ENCODE results near the gene TOR1AIP1. TPM values are rescaled to one million over a fixed set of nuclear protein-coding genes. Genes with fewer than 3 reads are reported as not detected.

The TOR1AIP1 gene
- total and polyA plus RNA-seq, 2 donors = 85.9 to 104 TPM

GRCh38 chr1:179910934-179911333, 28.8 kb downstream of the TOR1AIP1 start:
- H3K4me1 ChIP-seq (ENCODE audit: insufficient read depth) = no peaks in the 10 kb centered on the region
- no peak for DNase-seq (ENCODE audit: extremely low spot score)
- H3K27ac ChIP-seq (ENCODE audit: low read depth) = no peak overlapping the region
- peaks cover 1% of the 10 kb centered on the region for H3K36me3 ChIP-seq (ENCODE audit: insufficient read depth)
- no peak overlapping the region for H3K4me3 ChIP-seq (ENCODE audit: low read depth, low read length)
- WGBS = 75% methylated on average over 1 of the region's 1 CpG

- no peak for DNase-seq (ENCODE audit: extremely low spot score)
- Histone ChIP-seq H3K4me1 (ENCODE audit: insufficient read depth) (no peaks in the 10 kb centered on the region), H3K4me3 (ENCODE audit: low read depth, low read length) (no peak overlapping the region), H3K36me3 (ENCODE audit: insufficient read depth) (peaks cover 1% of the 10 kb centered on the region), H3K27ac (ENCODE audit: low read depth) (no peak overlapping the region)
- 95% methylated on average over 3 of the region's 3 CpGs for WGBS
Observed at GRCh38 chr1:179911812-179912211, 29.7 kb downstream of the TOR1AIP1 start.

- H3K4me3 ChIP-seq (ENCODE audit: low read depth, low read length) = no peak overlapping the region
- 84% methylated on average over 10 of the region's 10 CpGs for WGBS
- peaks cover 5% of the 10 kb centered on the region for H3K36me3 ChIP-seq (ENCODE audit: insufficient read depth)
- no peaks in the 10 kb centered on the region for H3K4me1 ChIP-seq (ENCODE audit: insufficient read depth)
- H3K27ac ChIP-seq (ENCODE audit: low read depth) = no peak overlapping the region
- DNase-seq (ENCODE audit: extremely low spot score) = no peak
Observed at GRCh38 chr1:179917601-179918429, 35.7 kb downstream of the TOR1AIP1 start.

GRCh38 chr1:179921472-179921871, 39.4 kb downstream of the TOR1AIP1 start:
- Histone ChIP-seq H3K27ac (ENCODE audit: low read depth) (no peak overlapping the region), H3K4me1 (ENCODE audit: insufficient read depth) (no peaks in the 10 kb centered on the region), H3K36me3 (ENCODE audit: insufficient read depth) (peaks cover 5% of the 10 kb centered on the region), H3K4me3 (ENCODE audit: low read depth, low read length) (no peak overlapping the region)
- WGBS = 87% methylated on average over 1 of the region's 1 CpG
- DNase-seq (ENCODE audit: extremely low spot score) = no peak

GRCh38 chr1:179921981-179922872, 40.1 kb downstream of the TOR1AIP1 start:
- DNase-seq (ENCODE audit: extremely low spot score) = no peak
- H3K4me3 ChIP-seq (ENCODE audit: low read depth, low read length) = no peak overlapping the region
- H3K36me3 ChIP-seq (ENCODE audit: insufficient read depth) = peaks cover 5% of the 10 kb centered on the region
- WGBS = 69% methylated on average over 8 of the region's 8 CpGs
- H3K27ac ChIP-seq (ENCODE audit: low read depth) = no peak overlapping the region
- H3K4me1 ChIP-seq (ENCODE audit: insufficient read depth) = no peaks in the 10 kb centered on the region

- H3K27ac ChIP-seq (ENCODE audit: low read depth) = no peak overlapping the region
- no peak for DNase-seq (ENCODE audit: extremely low spot score)
- H3K4me3 ChIP-seq (ENCODE audit: low read depth, low read length) = no peak overlapping the region
- no peaks in the 10 kb centered on the region for H3K4me1 ChIP-seq (ENCODE audit: insufficient read depth)
- H3K36me3 ChIP-seq (ENCODE audit: insufficient read depth) = no peaks in the 10 kb centered on the region
Observed at GRCh38 chr1:179923029-179923428, 40.9 kb downstream of the TOR1AIP1 start.

- H3K4me1 ChIP-seq (ENCODE audit: insufficient read depth) = no peaks in the 10 kb centered on the region
- no peak overlapping the region for H3K4me3 ChIP-seq (ENCODE audit: low read depth, low read length)
- WGBS = 92% methylated on average over 1 of the region's 1 CpG
- no peaks in the 10 kb centered on the region for H3K36me3 ChIP-seq (ENCODE audit: insufficient read depth)
- DNase-seq (ENCODE audit: extremely low spot score) = no peak
- H3K27ac ChIP-seq (ENCODE audit: low read depth) = no peak overlapping the region
Observed at GRCh38 chr1:179924268-179924667, 42.2 kb downstream of the TOR1AIP1 start.

- H3K4me3 ChIP-seq (ENCODE audit: low read depth, low read length) = no peak overlapping the region
- no peak overlapping the region for H3K27ac ChIP-seq (ENCODE audit: low read depth)
- H3K36me3 ChIP-seq (ENCODE audit: insufficient read depth) = no peaks in the 10 kb centered on the region
- DNase-seq (ENCODE audit: extremely low spot score) = no peak
- WGBS = 88% methylated on average over 5 of the region's 5 CpGs
- no peaks in the 10 kb centered on the region for H3K4me1 ChIP-seq (ENCODE audit: insufficient read depth)
Observed at GRCh38 chr1:179925302-179925701, 43.2 kb downstream of the TOR1AIP1 start.

- Histone ChIP-seq H3K27ac (ENCODE audit: low read depth) (no peak overlapping the region), H3K4me1 (ENCODE audit: insufficient read depth) (no peaks in the 10 kb centered on the region), H3K4me3 (ENCODE audit: low read depth, low read length) (no peak overlapping the region), H3K36me3 (ENCODE audit: insufficient read depth) (no peaks in the 10 kb centered on the region)
- DNase-seq (ENCODE audit: extremely low spot score) = no peak
- 82% methylated on average over 4 of the region's 4 CpGs for WGBS
Observed at GRCh38 chr1:179925922-179926849, 44.1 kb downstream of the TOR1AIP1 start.

GRCh38 chr1:179926850-179927205, 44.7 kb downstream of the TOR1AIP1 start:
- WGBS = 94% methylated on average over 3 of the region's 3 CpGs

GRCh38 chr1:179929955-179930798, 48.1 kb downstream of the TOR1AIP1 start:
- DNase-seq (ENCODE audit: extremely low spot score) = no peak
- Histone ChIP-seq H3K4me1 (ENCODE audit: insufficient read depth) (no peaks in the 10 kb centered on the region), H3K4me3 (ENCODE audit: low read depth, low read length) (no peak overlapping the region), H3K36me3 (ENCODE audit: insufficient read depth) (no peaks in the 10 kb centered on the region), H3K27ac (ENCODE audit: low read depth) (no peak overlapping the region)
- WGBS = 28% methylated on average over 2 of the region's 2 CpGs

More at GRCh38 chr1:179926850-179927205, 44.7 kb downstream of the TOR1AIP1 start:
- Histone ChIP-seq H3K4me1 (ENCODE audit: insufficient read depth) (no peaks in the 10 kb centered on the region), H3K27ac (ENCODE audit: low read depth) (no peak overlapping the region), H3K4me3 (ENCODE audit: low read depth, low read length) (no peak overlapping the region), H3K36me3 (ENCODE audit: insufficient read depth) (no peaks in the 10 kb centered on the region)
- DNase-seq (ENCODE audit: extremely low spot score) = no peak

GRCh38 chr1:179930867-179931266, 48.8 kb downstream of the TOR1AIP1 start:
- DNase-seq (ENCODE audit: extremely low spot score) = no peak
- 51% methylated on average over 3 of the region's 3 CpGs for WGBS
- Histone ChIP-seq H3K27ac (ENCODE audit: low read depth) (no peak overlapping the region), H3K4me1 (ENCODE audit: insufficient read depth) (no peaks in the 10 kb centered on the region), H3K4me3 (ENCODE audit: low read depth, low read length) (no peak overlapping the region), H3K36me3 (ENCODE audit: insufficient read depth) (no peaks in the 10 kb centered on the region)
